SK-MEL-5 (cell line): ENCODE measurements around the gene MEN1. TPM values are rescaled to one million over a fixed set of nuclear protein-coding genes. Genes with fewer than 3 reads are reported as not detected.

Experiments used
- DNase-seq: peaks from one replicate; pipeline ENCODE4 v3.0.0-alpha.2; 2016; ENCODE audit warnings: low read depth, low spot score
- in situ Hi-C: cut with HindIII; loops from 2 replicates; pipeline ENCODE4 v1.10.0; 2016; ENCODE audit warnings: low sequenced_read_pairs, high pct_unique_total_duplicates, low pct_unique_long_range_greater_than_20kb
- total RNA-seq: library from RNA; depleted of rRNA; stranded (reverse); fragments of >200 nt; shearing (Covaris generic); gene quantifications from 2 replicates; pipeline ENCODE4 v1.2.3, GENCODE V29; 2014

The MEN1 gene
- total RNA-seq, 1 experiment from 2014 or later, result 8.5 TPM

- DNase-seq, result no peak
- in situ Hi-C loops, result no loop called here
These were observed 4.4 kb upstream of the MEN1 start for GRCh38 chr11:64814712-64815187.

- in situ Hi-C loops, result no loop called here
These were observed 3.5 kb upstream of the MEN1 start for GRCh38 chr11:64813826-64814225.

GRCh38 chr11:64810891-64811272, 531 bp upstream of the MEN1 start:
- in situ Hi-C loops, result no loop called here
- DNase-seq, result no peak

More at GRCh38 chr11:64813826-64814225, 3.5 kb upstream of the MEN1 start:
- no peak for DNase-seq

GRCh38 chr11:64809781-64810241, 540 bp downstream of the MEN1 start:
- no peak for DNase-seq
- in situ Hi-C loops, result no loop called here

GRCh38 chr11:64805481-64805880, 4.9 kb downstream of the MEN1 start:
- in situ Hi-C loops, result no loop called here
- DNase-seq, result no peak

- in situ Hi-C loops, result no loop called here
These were observed 5.8 kb downstream of the MEN1 start for GRCh38 chr11:64804346-64805210.

GRCh38 chr11:64803846-64804345, 6.5 kb downstream of the MEN1 start:
- DNase-seq, result no peak
- in situ Hi-C loops, result no loop called here

More at GRCh38 chr11:64804346-64805210, 5.8 kb downstream of the MEN1 start:
- peak; percentile 40 for DNase-seq

GRCh38 chr11:64803158-64803845, 7.0 kb downstream of the MEN1 start, which contains the start of gene MAP4K2:
Gene MAP4K2, minus strand, starts transcription at chr11:64803214. Its CDS starts 65 bp downstream, at chr11:64803149.
- in situ Hi-C loops, result no loop called here
- peak; percentile 84 for DNase-seq

GRCh38 chr11:64802370-64803157, 7.8 kb downstream of the MEN1 start:
- in situ Hi-C loops, result no loop called here
- no peak for DNase-seq

GRCh38 chr11:64801561-64802369, 8.6 kb downstream of the MEN1 start:
- in situ Hi-C loops, result no loop called here
- DNase-seq, result no peak

- no peak for DNase-seq
- in situ Hi-C loops, result no loop called here
These were observed 9.2 kb downstream of the MEN1 start for GRCh38 chr11:64801158-64801464.

- in situ Hi-C loops, result no loop called here
- DNase-seq, result no peak
These were observed 9.8 kb downstream of the MEN1 start for GRCh38 chr11:64800303-64801157.

- no peak for DNase-seq
- in situ Hi-C loops, result no loop called here
These were observed 10.6 kb downstream of the MEN1 start for GRCh38 chr11:64799623-64800302.

GRCh38 chr11:64799256-64799622, 11.1 kb downstream of the MEN1 start:
- no peak for DNase-seq
- in situ Hi-C loops, result no loop called here

GRCh38 chr11:64796757-64797541, 13.4 kb downstream of the MEN1 start:
- in situ Hi-C loops, result no loop called here
- DNase-seq, result no peak
